Measurements from ENCODE around the gene PRR7. TPM values are rescaled to one million over a fixed set of nuclear protein-coding genes. Genes with fewer than 3 reads are reported as not detected.
A peak's percentile ranks its signal among the peaks of the same experiment; 100 is the strongest.

The PRR7 gene
- total and polyA plus RNA-seq, 2 donors: 1.6 to 3.6 TPM

DNA sequence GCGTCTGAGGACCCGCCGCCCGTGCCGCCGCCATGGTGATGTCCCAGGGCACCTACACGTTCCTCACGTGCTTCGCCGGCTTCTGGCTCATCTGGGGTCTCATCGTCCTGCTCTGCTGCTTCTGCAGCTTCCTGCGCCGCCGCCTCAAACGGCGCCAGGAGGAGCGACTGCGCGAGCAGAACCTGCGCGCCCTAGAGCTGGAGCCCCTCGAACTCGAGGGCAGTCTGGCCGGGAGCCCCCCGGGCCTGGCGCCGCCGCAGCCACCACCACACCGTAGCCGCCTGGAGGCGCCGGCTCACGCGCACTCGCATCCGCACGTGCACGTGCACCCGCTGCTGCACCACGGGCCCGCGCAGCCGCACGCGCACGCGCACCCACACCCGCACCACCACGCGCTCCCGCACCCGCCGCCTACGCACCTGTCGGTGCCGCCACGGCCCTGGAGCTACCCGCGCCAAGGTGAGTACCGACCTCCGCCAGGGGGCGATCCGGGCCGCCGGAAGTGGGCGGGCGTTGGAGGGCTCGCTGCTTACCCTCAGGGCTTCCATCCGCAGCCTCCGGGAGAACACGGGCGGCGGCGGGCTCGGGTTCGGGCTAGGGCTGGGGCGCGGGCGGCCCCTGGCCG lies 8.5 kb downstream of the PRR7 start:
- peaks cover 8 to 34% of the 10 kb centered on the region in 2 donors for H3K4me1 ChIP-seq (ENCODE audit: control insufficient read depth in 2 of 2, insufficient read depth in 2 of 2, low read length in 2 of 2)
- peak in 7 of 9 donors; percentile 77 to 94 (median 87) for DNase-seq (ENCODE audit: low read depth in 6 of 9, low spot score in 9 of 9)

DNA sequence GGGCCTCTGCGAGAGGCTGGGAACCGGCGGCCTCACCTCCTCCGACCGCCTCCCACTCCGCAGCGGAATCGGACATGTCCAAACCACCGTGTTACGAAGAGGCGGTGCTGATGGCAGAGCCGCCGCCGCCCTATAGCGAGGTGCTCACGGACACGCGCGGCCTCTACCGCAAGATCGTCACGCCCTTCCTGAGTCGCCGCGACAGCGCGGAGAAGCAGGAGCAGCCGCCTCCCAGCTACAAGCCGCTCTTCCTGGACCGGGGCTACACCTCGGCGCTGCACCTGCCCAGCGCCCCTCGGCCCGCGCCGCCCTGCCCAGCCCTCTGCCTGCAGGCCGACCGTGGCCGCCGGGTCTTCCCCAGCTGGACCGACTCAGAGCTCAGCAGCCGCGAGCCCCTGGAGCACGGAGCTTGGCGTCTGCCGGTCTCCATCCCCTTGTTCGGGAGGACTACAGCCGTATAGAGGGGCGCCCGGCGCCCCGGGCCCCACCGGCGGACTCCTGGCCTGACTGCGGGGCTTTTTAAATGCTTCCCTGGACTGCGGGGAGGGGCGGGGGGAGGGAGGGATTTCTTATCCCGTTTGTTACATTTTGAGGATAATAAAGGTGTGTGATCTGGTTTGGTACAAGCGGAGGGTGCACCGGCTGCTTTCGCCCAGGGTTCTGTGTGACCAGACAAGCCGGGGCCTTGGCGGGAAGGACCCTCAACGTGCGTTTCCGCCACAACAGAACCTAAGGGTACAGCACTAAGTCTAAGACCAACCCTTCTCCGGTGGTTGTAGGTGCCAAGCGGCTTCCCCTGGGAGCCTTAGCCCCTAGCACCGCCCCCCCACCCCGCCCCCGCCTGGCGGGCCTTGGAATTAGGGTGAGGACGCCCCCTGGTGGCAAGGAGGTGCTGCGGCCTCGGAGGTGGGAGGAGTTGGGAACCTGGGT lies 9.3 kb downstream of the PRR7 start:
- peak overlapping the region; percentile 80 to 82 for H3K27ac ChIP-seq (ENCODE audit: low read depth in 1 of 2, low read length in 1 of 2)
- peaks cover 8 to 34% of the 10 kb centered on the region in 2 donors for H3K4me1 ChIP-seq (ENCODE audit: control insufficient read depth in 2 of 2, insufficient read depth in 2 of 2, low read length in 2 of 2)
- peak in 8 of 9 donors; percentile 80 to 94 (median 91) for DNase-seq (ENCODE audit: low read depth in 6 of 9, low spot score in 9 of 9)
- H3K36me3 ChIP-seq (ENCODE audit: control insufficient read depth in 2 of 2, insufficient read depth in 2 of 2, low read length in 1 of 2): peaks cover 30 to 38% of the 10 kb centered on the region in 2 donors
- H3K27me3 ChIP-seq (ENCODE audit: control insufficient read depth in 2 of 2, insufficient read depth in 1 of 2, low read length in 1 of 2): peaks cover 0 to 22% of the 10 kb centered on the region in 2 donors
- peak overlapping the region; percentile 63 to 67 for H3K4me3 ChIP-seq (ENCODE audit: low read length in 2 of 2)
- under 1% methylated on average over 76 of the region's 76 CpGs for WGBS
- no peaks in the 10 kb centered on the region for H3K9me3 ChIP-seq (ENCODE audit: control insufficient read depth in 2 of 2, insufficient read depth in 1 of 2, low read length in 1 of 2)

More for the DNA sequence above, 8.5 kb downstream of the PRR7 start:
- Histone ChIP-seq H3K27ac (ENCODE audit: low read depth in 1 of 2, low read length in 1 of 2) (peak overlapping the region; percentile 80 to 82), H3K36me3 (ENCODE audit: control insufficient read depth in 2 of 2, insufficient read depth in 2 of 2, low read length in 1 of 2) (peaks cover 27 to 34% of the 10 kb centered on the region in 2 donors), H3K9me3 (ENCODE audit: control insufficient read depth in 2 of 2, insufficient read depth in 1 of 2, low read length in 1 of 2) (no peaks in the 10 kb centered on the region), H3K27me3 (ENCODE audit: control insufficient read depth in 2 of 2, insufficient read depth in 1 of 2, low read length in 1 of 2) (peaks cover 0 to 26% of the 10 kb centered on the region in 2 donors), H3K4me3 (ENCODE audit: low read length in 2 of 2) (peak overlapping the region; percentile 63 to 67)
- under 1% methylated on average over 80 of the region's 80 CpGs for WGBS

DNA sequence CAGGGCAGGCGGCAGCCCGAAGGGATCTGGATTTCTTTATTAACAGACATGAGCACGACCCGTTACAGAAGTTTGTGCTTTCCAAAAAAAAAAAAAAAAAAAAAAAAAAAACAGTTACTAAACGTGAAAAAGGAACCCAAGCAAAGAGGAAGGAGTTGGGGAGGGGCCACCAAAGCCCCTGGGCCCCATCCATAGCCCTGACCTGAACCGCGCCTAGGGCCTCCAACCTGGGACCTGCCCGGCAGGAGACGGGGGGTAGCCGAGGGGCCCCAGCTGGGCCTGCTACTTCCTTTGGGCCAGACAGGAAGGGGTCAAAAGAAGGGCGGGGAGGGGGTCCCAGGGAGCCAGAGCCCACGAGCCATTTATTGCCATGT lies 10.0 kb downstream of the PRR7 start:
- no peak overlapping the region for H3K4me3 ChIP-seq (ENCODE audit: low read length in 2 of 2)
- peaks cover 8 to 36% of the 10 kb centered on the region in 2 donors for H3K4me1 ChIP-seq (ENCODE audit: control insufficient read depth in 2 of 2, insufficient read depth in 2 of 2, low read length in 2 of 2)
- peaks cover 30 to 38% of the 10 kb centered on the region in 2 donors for H3K36me3 ChIP-seq (ENCODE audit: control insufficient read depth in 2 of 2, insufficient read depth in 2 of 2, low read length in 1 of 2)
- no peaks in the 10 kb centered on the region for H3K9me3 ChIP-seq (ENCODE audit: control insufficient read depth in 2 of 2, insufficient read depth in 1 of 2, low read length in 1 of 2)
- 37% methylated on average over 11 of the region's 12 CpGs for WGBS
- H3K27ac ChIP-seq (ENCODE audit: low read depth in 1 of 2, low read length in 1 of 2): no peak overlapping the region
- H3K27me3 ChIP-seq (ENCODE audit: control insufficient read depth in 2 of 2, insufficient read depth in 1 of 2, low read length in 1 of 2): peaks cover 0 to 20% of the 10 kb centered on the region in 2 donors
- DNase-seq (ENCODE audit: low read depth in 6 of 9, low spot score in 9 of 9): no peak

DNA sequence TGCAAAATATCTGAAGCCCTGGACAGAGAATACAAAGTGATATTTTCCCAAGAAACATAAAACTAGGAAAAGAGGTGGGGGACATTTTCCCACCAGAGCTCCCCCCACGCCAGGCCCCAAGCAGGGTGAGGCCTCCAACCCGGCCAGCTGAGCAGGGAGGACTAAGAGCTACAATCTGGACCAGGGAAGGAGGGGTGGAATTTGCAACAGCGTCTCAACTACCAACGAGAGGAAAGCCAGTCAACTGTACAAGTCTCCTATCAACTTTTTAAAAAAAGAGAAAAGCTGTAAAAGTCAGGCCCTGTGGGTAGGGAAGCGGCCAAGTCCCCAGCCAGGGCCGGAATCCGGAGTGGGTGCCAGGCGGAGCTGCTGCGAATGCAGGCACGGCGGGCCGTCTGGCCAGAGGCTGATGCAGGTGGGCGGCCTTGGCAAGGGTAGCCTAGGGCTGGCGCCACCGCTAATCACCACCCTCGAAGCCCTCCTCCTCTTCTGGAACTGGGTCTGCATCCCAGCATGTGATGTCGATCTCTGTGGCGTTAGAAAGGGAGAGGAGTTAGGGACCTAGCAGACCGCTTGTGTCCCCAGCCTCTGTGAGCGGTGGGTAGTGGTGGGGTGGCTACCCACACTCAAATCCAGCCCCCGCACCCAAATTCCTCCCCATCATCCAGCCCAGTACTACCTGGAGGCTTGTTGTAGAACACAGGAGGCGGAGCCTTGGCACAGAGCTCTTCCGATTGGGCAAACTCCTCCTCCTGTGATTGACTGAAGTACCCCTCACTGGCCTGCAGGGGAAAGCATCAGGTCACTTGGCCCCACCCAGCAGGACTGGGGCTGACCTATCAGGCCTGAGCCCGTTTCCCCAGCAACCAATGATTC lies 10.6 kb downstream of the PRR7 start:
- Histone ChIP-seq H3K9me3 (ENCODE audit: control insufficient read depth in 2 of 2, insufficient read depth in 1 of 2, low read length in 1 of 2) (no peaks in the 10 kb centered on the region), H3K27ac (ENCODE audit: low read depth in 1 of 2, low read length in 1 of 2) (no peak overlapping the region), H3K36me3 (ENCODE audit: control insufficient read depth in 2 of 2, insufficient read depth in 2 of 2, low read length in 1 of 2) (peaks cover 30 to 39% of the 10 kb centered on the region in 2 donors), H3K27me3 (ENCODE audit: control insufficient read depth in 2 of 2, insufficient read depth in 1 of 2, low read length in 1 of 2) (peaks cover 0 to 15% of the 10 kb centered on the region in 2 donors), H3K4me3 (ENCODE audit: low read length in 2 of 2) (no peak overlapping the region), H3K4me1 (ENCODE audit: control insufficient read depth in 2 of 2, insufficient read depth in 2 of 2, low read length in 2 of 2) (peaks cover 9 to 42% of the 10 kb centered on the region in 2 donors)
- DNase-seq (ENCODE audit: low read depth in 6 of 9, low spot score in 9 of 9): peak in 1 of 9 donors; percentile 51
- WGBS: 96% methylated on average over 24 of the region's 24 CpGs

DNA sequence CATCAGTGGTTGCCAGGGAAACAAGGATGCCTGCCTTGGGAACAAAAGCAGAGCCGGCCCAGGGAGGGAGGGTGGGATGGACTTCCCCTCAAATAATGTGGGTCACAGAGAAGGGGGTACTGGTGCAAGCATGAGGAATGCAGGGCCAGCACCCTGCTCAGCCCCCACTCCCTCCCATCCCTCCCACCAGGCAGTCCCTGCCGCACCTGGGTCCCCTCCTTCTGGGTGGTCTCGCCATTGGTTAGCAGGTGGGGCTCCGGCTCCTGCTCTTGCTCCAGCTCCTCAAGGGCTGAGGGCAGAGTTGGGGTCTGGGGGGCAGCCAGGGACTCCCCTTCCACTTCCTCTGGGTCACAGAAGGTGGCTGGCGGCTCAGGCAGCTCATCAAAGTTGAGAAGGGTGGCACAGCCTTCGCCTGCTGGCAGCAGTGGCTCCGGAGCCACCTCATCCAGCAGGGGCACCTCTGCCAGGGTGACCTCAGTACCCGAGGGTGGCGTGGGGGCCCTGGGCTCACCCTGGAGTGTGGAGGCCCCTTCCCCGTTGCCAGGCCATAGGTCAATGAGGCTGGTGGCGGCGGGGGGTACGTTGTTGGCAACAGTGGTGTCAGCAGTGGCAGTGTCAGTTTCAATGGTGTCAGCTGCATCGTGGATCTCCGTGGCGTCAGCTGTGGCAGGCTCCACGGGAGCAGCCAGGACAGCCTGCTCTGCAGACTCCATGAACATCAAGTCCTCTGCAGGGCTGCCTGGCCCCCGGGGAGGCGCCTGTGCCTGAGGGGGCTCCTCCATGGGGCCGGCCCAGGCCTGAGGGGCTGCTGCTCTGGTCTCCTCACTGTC lies 11.5 kb downstream of the PRR7 start:
- DNase-seq (ENCODE audit: low read depth in 6 of 9, low spot score in 9 of 9): no peak
- 96% methylated on average over 20 of the region's 20 CpGs for WGBS
- Histone ChIP-seq H3K4me3 (ENCODE audit: low read length in 2 of 2) (no peak overlapping the region), H3K36me3 (ENCODE audit: control insufficient read depth in 2 of 2, insufficient read depth in 2 of 2, low read length in 1 of 2) (peaks cover 30 to 43% of the 10 kb centered on the region in 2 donors), H3K27ac (ENCODE audit: low read depth in 1 of 2, low read length in 1 of 2) (peak overlapping the region in 1 of 2 donors; percentile 11), H3K9me3 (ENCODE audit: control insufficient read depth in 2 of 2, insufficient read depth in 1 of 2, low read length in 1 of 2) (no peaks in the 10 kb centered on the region), H3K27me3 (ENCODE audit: control insufficient read depth in 2 of 2, insufficient read depth in 1 of 2, low read length in 1 of 2) (peaks cover 0 to 13% of the 10 kb centered on the region in 2 donors), H3K4me1 (ENCODE audit: control insufficient read depth in 2 of 2, insufficient read depth in 2 of 2, low read length in 2 of 2) (peaks cover 12 to 44% of the 10 kb centered on the region in 2 donors)

DNA sequence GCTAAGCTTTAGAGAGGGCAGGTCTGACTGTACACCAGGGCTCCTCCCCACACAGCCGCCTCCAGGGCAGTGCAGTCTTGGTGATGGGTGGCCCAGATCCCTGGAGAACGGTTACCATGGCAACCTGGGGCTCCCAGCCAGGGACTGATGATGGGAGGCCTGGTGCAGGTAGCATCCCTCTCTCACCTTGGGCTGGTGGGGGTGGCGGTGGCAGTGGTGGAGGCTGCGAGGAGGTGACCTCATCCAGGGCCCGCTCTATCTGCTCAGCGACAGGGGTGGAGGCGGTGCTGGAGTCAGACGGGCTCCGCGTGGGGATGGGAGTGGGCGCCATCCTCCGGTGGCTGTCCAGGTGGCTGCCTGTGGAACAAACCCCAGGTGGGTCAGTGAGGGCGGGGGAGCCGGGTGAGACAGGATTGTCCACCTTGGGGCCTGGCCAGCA lies 12.3 kb downstream of the PRR7 start:
- WGBS: 97% methylated on average over 14 of the region's 14 CpGs
- Histone ChIP-seq H3K9me3 (ENCODE audit: control insufficient read depth in 2 of 2, insufficient read depth in 1 of 2, low read length in 1 of 2) (no peaks in the 10 kb centered on the region), H3K4me3 (ENCODE audit: low read length in 2 of 2) (no peak overlapping the region), H3K27me3 (ENCODE audit: control insufficient read depth in 2 of 2, insufficient read depth in 1 of 2, low read length in 1 of 2) (peaks cover 0 to 4% of the 10 kb centered on the region in 2 donors), H3K27ac (ENCODE audit: low read depth in 1 of 2, low read length in 1 of 2) (no peak overlapping the region), H3K36me3 (ENCODE audit: control insufficient read depth in 2 of 2, insufficient read depth in 2 of 2, low read length in 1 of 2) (peaks cover 33 to 47% of the 10 kb centered on the region in 2 donors), H3K4me1 (ENCODE audit: control insufficient read depth in 2 of 2, insufficient read depth in 2 of 2, low read length in 2 of 2) (peaks cover 6 to 36% of the 10 kb centered on the region in 2 donors)
- DNase-seq (ENCODE audit: low read depth in 6 of 9, low spot score in 9 of 9): no peak

DNA sequence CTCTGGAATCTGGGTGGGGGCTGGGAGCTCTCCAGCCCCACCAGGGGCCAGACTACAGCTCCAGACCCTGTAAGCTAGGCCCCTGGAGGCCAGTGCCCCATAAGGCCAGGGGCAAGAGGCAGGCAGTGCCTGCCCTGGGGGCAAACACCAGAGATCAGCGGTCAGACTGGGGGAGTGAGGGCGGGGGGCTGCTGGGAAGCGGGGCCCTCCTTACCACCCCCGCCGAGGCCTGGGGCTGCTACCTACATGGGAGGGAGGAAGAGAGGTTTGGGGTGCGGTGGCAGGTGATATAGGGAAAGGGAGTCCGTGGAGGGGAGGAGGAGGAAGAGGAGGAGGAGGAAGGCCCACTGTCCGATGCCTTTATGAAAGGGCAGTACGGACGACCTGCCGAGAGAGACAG lies 12.7 kb downstream of the PRR7 start:
- no peak for DNase-seq (ENCODE audit: low read depth in 6 of 9, low spot score in 9 of 9)
- H3K36me3 ChIP-seq (ENCODE audit: control insufficient read depth in 2 of 2, insufficient read depth in 2 of 2, low read length in 1 of 2): peaks cover 33 to 47% of the 10 kb centered on the region in 2 donors
- H3K27me3 ChIP-seq (ENCODE audit: control insufficient read depth in 2 of 2, insufficient read depth in 1 of 2, low read length in 1 of 2): no peaks in the 10 kb centered on the region
- no peak overlapping the region for H3K27ac ChIP-seq (ENCODE audit: low read depth in 1 of 2, low read length in 1 of 2)
- H3K4me1 ChIP-seq (ENCODE audit: control insufficient read depth in 2 of 2, insufficient read depth in 2 of 2, low read length in 2 of 2): peaks cover 4 to 32% of the 10 kb centered on the region in 2 donors
- WGBS: 96% methylated on average over 11 of the region's 11 CpGs
- no peaks in the 10 kb centered on the region for H3K9me3 ChIP-seq (ENCODE audit: control insufficient read depth in 2 of 2, insufficient read depth in 1 of 2, low read length in 1 of 2)
- no peak overlapping the region for H3K4me3 ChIP-seq (ENCODE audit: low read length in 2 of 2)
